D721Med (cell line): ENCODE measurements around the gene PDYN.

Source experiments
- DNase-seq: peaks from one replicate; pipeline ENCODE4 v3.0.0; 2011; ENCODE audit warnings: low spot score; ENCODE audit not compliant: insufficient read length
- FAIRE-seq: peaks from 2 replicates; lab custom pipeline; 2011; peaks lifted over from hg19 to GRCh38; lab: Jason Lieb, UNC
- TF ChIP-seq, protein P1 (sequence below): IDR thresholded peaks from 2 replicates; pipeline ENCODE4 v1.5.1; 2012; ENCODE audit warnings: mild to moderate bottlenecking, control low read depth; ENCODE audit not compliant: insufficient read depth; ENCODE audit errors: missing control alignments

Gene PDYN

DNA sequence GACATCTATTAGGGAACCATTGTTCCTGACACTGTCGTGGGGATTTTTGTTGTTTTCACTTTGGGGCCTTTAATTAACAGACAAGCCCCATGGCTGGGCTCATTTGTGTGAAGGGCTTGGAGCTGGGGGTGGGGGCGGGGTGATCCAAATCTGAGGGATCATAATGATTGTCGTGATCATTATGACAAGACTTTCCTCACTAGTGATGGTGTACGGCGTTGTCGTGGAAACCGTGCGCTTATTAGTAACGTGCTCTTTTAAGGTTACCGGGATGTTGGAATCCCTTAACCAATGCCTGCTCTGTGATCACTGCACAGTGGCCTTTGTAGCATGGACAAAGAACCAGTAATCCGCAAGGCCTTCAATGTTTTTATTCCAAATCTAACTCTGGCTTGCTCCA lies 18.6 kb downstream of the PDYN start:
- TF ChIP-seq, protein P1, sequence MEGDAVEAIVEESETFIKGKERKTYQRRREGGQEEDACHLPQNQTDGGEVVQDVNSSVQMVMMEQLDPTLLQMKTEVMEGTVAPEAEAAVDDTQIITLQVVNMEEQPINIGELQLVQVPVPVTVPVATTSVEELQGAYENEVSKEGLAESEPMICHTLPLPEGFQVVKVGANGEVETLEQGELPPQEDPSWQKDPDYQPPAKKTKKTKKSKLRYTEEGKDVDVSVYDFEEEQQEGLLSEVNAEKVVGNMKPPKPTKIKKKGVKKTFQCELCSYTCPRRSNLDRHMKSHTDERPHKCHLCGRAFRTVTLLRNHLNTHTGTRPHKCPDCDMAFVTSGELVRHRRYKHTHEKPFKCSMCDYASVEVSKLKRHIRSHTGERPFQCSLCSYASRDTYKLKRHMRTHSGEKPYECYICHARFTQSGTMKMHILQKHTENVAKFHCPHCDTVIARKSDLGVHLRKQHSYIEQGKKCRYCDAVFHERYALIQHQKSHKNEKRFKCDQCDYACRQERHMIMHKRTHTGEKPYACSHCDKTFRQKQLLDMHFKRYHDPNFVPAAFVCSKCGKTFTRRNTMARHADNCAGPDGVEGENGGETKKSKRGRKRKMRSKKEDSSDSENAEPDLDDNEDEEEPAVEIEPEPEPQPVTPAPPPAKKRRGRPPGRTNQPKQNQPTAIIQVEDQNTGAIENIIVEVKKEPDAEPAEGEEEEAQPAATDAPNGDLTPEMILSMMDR = no peak
- FAIRE-seq (no peak), DNase-seq (no peak)

DNA sequence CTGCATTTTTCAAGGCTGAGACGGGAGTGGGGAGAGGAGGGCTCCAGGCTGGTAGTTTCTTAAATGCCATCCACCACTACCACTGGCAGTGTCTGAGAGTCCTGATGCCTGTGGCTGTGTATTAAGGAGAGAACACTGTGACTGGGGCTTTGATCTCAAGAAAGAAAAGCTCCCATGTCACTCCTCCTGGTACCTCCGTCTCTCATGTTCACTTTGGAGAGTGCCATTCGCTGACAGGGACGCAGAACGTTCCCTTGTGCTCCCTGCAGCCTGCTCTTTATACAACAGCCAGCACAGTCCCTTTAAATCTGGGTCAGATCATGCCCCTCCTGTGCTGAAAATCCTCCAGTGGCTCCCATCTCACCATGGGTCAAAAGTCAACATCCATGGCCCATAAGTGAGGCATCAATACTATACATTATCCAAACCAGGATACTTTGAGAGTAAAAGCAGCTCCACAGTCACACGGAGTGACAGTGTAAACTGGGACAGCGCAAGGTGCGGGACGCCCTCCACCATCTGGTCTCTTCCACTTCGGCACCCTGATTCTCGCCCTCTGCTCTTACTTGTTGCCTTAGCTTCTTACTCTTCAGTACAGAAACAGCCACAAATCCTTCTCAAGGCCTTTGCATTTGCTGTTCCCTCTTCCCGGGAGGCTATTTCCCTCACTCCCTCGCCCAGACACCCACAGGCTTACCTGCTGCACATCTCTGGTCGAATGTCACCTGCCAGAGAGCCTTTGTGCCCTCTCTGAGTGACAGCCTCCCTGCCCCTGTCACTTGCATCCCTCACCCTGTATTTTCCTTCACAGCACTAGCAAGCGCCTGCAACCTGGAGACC lies 20.0 kb downstream of the PDYN start:
- TF ChIP-seq, protein P1 = no peak
- DNase-seq (no peak), FAIRE-seq (no peak)

DNA sequence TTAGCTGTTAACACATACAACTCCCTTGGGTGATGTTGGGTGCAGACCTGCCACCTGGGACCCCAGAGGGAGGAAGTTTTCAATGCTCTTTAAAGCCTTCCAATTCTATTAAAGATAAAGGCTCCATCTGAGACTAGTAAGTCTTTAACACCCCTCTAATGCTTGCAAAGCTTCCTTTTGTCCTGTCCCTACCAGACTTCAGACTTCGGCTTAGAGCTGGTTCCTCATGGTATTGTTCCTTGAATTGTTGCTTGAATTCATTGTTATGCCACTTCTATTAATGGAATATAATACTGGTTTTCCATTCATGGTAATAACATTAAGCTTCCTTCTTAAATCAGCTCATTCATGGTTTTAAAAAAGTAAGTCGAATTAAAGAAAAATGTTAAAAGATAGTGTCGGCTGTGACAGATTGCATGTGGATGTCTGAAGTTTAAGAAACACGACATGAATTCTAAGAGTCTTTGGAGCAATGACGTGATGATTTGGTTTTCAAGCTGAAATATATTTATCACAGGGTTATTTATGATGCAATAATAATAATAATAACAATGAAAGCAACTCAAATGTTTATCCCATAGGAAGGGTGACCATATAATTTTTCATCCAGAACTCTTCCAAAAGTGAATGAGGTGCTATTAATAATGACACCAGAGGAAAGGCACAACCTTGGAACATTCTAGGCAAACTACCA lies 21.8 kb downstream of the PDYN start:
- TF ChIP-seq, protein P1 = no peak
- DNase-seq = no peak
- FAIRE-seq = no peak

DNA sequence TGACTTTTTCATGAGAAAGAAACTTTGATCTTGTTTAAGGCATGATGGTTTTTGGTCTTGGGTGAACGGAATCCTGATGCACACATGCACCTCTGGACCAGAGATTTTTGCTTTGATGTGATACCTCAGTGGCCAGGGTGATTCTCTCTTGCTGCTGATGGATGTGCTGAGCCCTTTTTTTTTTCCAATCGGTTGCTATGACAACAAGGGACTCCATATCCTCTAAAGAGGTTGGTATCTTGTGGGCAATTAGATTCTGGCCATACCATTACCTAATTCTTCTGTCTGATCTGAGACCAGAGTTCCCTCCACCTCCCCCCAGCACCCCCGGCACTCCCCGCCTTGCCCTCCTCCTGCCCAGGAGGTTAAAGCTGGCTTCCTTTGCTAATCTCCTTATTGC lies 24.9 kb downstream of the PDYN start:
- TF ChIP-seq, protein P1 = no peak
- no peak for DNase-seq

DNA sequence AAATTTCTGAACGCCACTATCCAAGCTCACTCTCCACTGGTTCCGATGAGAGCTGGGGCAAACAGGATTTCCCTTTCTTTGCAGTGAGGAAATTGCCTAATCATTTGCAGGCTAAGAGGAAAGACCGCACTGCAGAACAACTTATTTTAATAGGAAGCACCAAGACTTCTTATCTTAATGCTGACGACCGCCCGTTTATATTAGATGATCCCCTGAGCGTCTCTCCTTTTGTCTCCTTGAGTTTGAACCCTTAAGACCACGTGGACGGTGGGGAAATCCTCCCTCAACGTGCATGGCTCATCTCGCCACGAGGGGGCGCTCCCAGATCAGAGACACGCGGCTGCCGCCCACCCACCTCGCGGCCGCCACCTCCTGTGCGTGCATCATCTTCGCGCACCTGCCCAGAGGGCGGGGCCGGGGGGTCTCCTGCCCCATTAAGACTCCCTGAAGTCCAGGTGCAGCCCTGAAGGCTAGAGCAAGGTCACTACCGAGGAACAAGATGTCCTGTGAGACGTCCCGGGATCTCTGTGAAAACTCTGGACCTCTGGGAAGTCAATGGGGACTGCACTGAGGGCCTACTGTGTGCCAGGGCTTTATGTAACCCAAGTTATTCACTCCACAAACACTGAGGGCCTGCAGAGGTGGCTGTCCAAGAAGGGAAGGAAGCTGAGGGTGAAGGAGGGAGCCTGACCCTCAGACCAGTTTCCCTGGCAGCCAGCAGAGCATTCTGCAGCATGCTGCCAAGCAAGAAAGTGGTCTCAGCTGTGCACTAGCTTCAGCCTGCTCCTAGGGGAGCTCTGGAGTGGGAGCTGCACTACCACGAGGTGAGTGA lies 28.1 kb downstream of the PDYN start:
- FAIRE-seq = no peak
- DNase-seq = peak; percentile 22
- TF ChIP-seq, protein P1 = peak; percentile 70

More for the DNA sequence above, 24.9 kb downstream of the PDYN start:
- no peak for FAIRE-seq

DNA sequence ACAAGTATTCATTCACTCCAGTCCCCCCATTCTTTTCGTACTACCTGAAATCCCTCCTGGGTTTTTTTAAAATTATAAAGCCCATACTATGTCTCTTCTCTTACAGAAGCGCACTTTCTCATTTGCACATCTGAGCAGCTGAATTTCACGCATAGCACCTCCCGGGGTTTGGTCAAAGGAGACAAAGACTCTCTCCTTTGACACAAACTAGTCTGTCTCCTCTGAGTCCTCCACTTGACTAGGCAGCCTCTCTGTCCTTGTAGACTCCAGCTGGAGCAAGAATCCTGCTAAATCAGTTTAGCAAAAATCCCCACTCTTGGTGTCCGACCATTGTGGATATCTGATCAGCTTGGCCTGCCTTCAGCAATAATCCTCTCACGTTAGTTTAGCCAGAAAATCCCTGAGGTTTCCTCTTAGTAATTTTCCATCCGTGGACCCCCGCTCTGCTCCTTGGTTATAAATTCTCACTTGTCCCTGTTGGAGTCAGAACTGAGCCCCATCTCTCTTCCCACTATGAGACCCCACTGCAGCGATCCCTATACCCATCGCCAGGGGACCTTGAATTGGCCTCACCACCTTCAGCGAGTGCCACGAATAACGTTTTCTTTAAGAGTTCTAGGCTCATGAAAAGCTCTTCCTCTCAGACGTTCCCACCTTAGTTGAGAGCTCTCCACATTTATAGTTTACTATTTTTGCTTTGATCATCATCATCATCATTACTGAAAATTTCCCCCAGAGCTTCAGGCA lies 29.0 kb downstream of the PDYN start:
- no peak for FAIRE-seq
- TF ChIP-seq, protein P1 = no peak

More for the DNA sequence above, 29.0 kb downstream of the PDYN start:
- DNase-seq = no peak
